ENCODE results near the gene WDR46. TPM values are rescaled to one million over a fixed set of nuclear protein-coding genes. Genes with fewer than 3 reads are reported as not detected.

WDR46 gene
- total RNA-seq, 3 donors from 2014 or later, result 188 to 198 (median 197) TPM

DNA sequence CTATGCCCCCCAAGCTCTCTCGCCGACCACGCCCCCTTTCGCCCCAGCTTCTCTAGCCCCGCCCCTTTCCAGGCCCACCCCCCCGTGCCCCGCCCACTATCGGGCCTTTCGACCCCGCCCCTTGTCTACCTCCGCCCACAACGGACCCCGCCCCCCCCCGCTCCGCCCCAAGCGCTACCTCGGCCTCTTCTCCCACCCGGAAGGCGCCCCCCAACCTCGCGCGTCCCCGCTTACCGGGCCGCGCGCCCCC is 28.3 kb upstream of the WDR46 start:
- Mint-ChIP-seq H3K4me3 (peak overlapping the region; percentile 75), H3K9me3 (no peaks in the 10 kb centered on the region), H3K4me1 (ENCODE audit: low read depth) (peaks cover 78% of the 10 kb centered on the region), H3K27me3 (ENCODE audit: low read depth) (no peaks in the 10 kb centered on the region), H3K36me3 (ENCODE audit: insufficient read depth) (peaks cover 25% of the 10 kb centered on the region)
- ATAC-seq (no peak), DNase-seq (no peak)

DNA sequence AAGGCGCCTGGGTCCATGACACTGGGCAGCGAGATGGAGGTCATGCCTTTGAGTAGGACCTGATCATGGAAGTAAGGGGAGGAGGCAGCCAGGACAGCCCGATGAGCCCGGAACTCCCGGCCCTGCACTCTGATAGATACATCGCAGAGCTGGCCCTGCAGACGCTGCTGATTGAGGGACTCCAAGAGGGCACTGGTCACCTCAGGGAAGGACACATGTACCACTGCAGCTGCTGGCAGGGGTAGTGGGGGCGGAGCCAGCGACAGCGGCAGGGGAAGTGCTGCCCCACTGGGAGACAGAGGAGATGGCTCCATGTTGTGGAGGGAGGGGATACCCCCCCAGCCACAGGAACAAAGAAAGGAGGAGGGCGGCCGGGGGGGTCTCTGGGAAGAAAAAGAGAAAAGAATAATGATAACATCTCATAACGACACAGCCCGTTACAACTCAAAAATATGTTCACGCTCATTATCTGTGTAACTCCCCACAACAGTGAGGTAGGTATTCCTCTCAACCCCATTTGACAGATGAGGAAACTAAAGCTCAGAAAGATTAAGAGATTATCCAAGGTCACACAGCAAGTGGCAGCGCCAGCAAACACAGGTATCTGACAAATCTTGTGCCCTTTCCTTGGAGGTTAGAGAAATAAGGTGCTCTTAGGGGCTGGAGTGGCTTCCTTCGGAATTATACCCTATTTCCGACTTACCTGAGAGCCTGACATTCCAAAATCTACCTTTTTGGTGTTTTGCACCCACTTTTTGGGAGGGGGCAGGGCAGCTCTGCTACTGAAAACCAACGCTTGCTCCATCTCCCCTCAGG is 27.8 kb upstream of the WDR46 start:
- ATAC-seq (no peak), DNase-seq (no peak)
- Mint-ChIP-seq H3K4me1 (ENCODE audit: low read depth) (peaks cover 77% of the 10 kb centered on the region), H3K9me3 (no peaks in the 10 kb centered on the region), H3K27me3 (ENCODE audit: low read depth) (no peaks in the 10 kb centered on the region), H3K36me3 (ENCODE audit: insufficient read depth) (peaks cover 22% of the 10 kb centered on the region), H3K4me3 (peak overlapping the region; percentile 75)

GRCh38 chr6:33315793-33316602 is 27.0 kb upstream of the WDR46 start:
- ATAC-seq, result no peak
- Mint-ChIP-seq H3K27me3 (ENCODE audit: low read depth) (no peaks in the 10 kb centered on the region), H3K36me3 (ENCODE audit: insufficient read depth) (peaks cover 20% of the 10 kb centered on the region), H3K9me3 (no peaks in the 10 kb centered on the region), H3K4me3 (peak overlapping the region; percentile 75), H3K4me1 (ENCODE audit: low read depth) (peaks cover 73% of the 10 kb centered on the region)
- no peak for DNase-seq

DNA sequence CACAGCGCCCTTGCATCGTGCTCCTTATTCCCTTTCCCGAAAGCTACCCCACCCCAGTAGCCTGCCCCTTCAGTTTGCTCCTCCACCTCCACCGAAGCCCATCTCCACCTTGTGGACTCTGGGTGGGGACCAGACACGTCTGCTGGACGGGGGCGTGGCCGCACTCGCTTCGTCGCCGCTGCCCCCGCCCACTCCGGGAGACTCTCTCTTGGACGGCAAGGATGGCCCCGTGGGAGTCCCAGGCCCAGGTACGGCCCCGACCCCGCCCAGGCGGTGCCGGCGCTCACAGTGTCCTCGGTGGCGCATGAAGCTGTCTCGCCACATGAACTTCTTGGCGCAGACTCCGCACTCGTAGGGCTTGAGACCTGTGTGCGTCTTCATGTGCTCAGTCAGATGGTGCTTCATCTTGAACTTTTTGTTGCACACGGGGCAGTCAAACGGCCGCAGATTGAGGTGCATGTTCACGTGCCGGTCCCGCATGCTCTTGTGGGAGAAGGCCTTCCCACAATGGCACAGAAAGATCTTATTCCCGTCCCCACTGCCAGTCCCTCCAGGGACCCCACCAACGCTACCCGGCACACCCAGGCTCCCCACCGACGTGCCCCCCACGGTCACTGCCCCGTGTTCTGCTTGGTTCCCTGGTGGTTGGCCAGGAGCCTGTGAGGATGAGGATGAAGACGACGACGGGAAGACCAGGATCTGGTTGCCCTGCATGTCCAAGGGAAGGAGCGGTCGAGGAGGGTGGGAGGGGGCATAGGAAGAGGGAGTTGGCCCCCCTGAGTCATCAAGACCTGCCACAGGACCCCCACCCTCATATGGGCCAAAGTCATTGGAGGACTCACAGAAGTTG is 26.1 kb upstream of the WDR46 start:
- DNase-seq (no peak), ATAC-seq (no peak)
- Mint-ChIP-seq H3K36me3 (ENCODE audit: insufficient read depth) (peaks cover 19% of the 10 kb centered on the region), H3K9me3 (no peaks in the 10 kb centered on the region), H3K4me1 (ENCODE audit: low read depth) (peaks cover 68% of the 10 kb centered on the region), H3K4me3 (peak overlapping the region; percentile 95), H3K27me3 (ENCODE audit: low read depth) (no peaks in the 10 kb centered on the region)

DNA sequence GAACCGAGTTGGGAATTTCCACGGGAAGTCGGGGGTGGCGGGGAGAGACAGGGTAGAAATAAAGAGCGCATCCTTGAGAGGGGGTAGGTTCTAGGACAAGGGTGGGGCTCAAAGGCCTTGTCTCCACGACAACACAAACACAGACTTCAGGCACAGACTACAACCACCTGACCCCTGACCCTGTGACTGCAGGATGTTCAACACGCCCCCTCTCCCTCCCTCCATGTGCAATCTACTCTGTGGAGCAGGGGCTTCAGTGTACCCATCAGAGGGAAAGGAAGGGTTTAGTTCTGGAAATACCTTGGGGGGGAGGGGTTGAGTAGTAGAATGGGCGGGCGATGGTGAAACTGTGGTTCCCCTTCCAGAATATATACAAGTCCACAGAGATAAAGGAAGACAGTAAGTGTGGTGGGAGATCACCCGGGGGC is 25.5 kb upstream of the WDR46 start:
- H3K4me3 Mint-ChIP-seq, result peak overlapping the region; percentile 95
- H3K36me3 Mint-ChIP-seq (ENCODE audit: insufficient read depth), result peaks cover 15% of the 10 kb centered on the region
- H3K4me1 Mint-ChIP-seq (ENCODE audit: low read depth), result peaks cover 62% of the 10 kb centered on the region
- H3K27me3 Mint-ChIP-seq (ENCODE audit: low read depth), result no peaks in the 10 kb centered on the region
- DNase-seq (peak; percentile 67), ATAC-seq (peak; percentile 18 to 23)
- H3K9me3 Mint-ChIP-seq, result no peaks in the 10 kb centered on the region

DNA sequence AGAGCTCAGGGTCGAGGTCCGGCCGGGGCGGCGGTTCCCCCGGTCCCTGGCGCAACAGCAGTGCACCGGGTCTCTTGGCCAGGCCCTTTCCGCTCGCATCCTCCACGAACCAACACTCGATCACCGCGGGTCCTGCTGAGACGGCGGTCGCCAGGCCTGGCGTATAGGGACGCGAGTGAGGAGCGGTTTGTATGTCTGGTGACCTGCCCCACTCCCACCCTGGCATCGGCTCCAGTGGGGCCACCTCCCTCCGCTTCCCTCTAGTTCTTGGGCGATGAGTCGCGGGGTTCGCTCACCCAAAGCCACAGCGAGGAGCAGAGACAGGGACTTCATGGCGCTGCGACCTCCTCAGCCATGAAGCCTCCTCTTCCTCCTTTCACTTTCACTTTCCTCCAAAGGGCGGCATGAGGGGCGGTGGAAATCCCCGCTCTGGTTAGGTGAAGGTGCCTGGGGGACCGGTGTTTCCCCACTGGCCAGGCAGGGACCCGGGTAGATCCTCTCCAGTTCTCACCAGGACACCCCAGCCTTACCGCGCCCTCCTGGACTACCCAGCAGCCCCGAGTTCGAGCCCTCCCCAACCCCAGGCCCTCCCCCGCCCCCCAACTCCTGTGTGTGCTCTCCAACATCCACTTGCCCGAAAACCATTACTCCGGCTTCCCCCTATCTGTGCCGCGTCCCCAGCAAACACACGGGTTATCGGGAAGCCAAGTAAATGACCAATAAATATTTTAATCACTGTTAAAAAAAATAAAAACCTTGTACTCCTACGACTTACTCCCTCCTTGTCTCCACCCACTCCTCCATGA is 24.9 kb upstream of the WDR46 start, which contains the start of gene TAPBP:
TAPBP (minus strand) TSS at position 370 of the 806 bp plus-strand sequence; CDS start at position 333, 37 bp downstream.
- DNase-seq (peak; percentile 81), ATAC-seq (peak; percentile 55 to 60)
- Mint-ChIP-seq H3K9me3 (no peaks in the 10 kb centered on the region), H3K4me1 (ENCODE audit: low read depth) (peaks cover 58% of the 10 kb centered on the region), H3K27me3 (ENCODE audit: low read depth) (no peaks in the 10 kb centered on the region), H3K4me3 (peak within 1 kb of the TSS; percentile 95), H3K36me3 (ENCODE audit: insufficient read depth) (peaks cover 12% of the 10 kb centered on the region)

GRCh38 chr6:33313105-33313708 is 24.2 kb upstream of the WDR46 start:
- Mint-ChIP-seq H3K9me3 (no peaks in the 10 kb centered on the region), H3K4me1 (ENCODE audit: low read depth) (peaks cover 58% of the 10 kb centered on the region), H3K4me3 (peak overlapping the region; percentile 95), H3K27me3 (ENCODE audit: low read depth) (no peaks in the 10 kb centered on the region), H3K36me3 (ENCODE audit: insufficient read depth) (peaks cover 13% of the 10 kb centered on the region)
- DNase-seq, result peak; percentile 48
- ATAC-seq, result peak; percentile 10 to 20

DNA sequence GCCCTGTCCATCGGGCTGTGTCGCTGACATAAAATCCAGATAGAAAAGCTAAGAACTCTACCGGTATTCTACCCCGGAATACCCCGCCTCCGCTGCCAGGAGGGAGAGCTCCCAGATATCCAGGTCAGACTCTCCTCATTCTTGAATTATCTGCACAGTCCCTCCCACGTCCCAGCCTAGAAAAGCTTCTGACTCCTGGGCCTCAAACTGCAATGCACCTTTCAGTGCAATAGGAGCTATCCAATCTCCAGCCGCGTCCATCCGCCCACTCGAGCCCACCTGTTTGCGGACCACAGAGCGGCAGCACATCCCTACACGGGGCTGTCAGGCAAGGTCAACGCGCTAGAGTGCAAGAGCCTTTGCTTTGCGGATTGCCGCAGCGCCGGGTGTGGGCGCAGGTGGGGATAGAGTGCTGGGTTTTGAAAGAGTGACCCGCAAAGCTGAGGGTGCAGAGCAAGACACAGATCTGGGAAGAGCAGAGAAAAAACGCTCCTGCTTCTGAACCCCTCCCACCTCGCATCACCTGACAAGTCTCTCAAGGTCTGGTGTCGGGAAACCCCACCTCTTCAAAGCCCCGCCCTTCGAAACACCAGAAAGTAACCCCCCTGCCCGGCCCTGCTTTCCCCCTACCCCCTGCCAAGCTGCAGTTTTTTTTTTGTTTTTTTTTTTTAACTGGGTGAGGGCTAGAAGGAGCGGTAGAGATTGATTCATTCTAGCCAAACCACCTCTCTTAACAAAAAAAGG is 23.5 kb upstream of the WDR46 start:
- peak overlapping the region; percentile 95 for H3K4me3 Mint-ChIP-seq
- H3K36me3 Mint-ChIP-seq (ENCODE audit: insufficient read depth), result peaks cover 13% of the 10 kb centered on the region
- no peaks in the 10 kb centered on the region for H3K27me3 Mint-ChIP-seq (ENCODE audit: low read depth)
- no peaks in the 10 kb centered on the region for H3K9me3 Mint-ChIP-seq
- peak; percentile 81 for DNase-seq
- peaks cover 58% of the 10 kb centered on the region for H3K4me1 Mint-ChIP-seq (ENCODE audit: low read depth)
- ATAC-seq, result peak; percentile 30 to 32

DNA sequence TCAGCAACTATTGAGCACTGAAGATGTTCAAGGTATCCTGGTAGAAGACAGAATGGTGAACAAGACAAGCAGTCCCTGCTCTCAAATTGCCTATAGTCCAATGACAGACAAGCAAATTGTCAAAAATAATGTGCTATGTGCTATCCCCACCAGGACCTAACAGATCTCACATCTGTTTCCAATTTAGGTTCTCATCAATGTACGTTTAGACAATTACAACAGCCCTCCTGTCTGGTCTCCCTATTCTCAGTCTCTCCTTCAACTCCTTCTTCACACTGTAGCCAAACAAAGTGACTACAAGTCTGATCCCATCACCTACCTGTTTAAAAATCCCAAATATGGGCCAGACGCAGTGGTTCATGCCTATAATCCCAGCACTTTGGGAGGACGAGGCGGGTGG is 17.3 kb upstream of the WDR46 start:
- ATAC-seq, result no peak
- H3K27me3 Mint-ChIP-seq (ENCODE audit: low read depth), result no peaks in the 10 kb centered on the region
- H3K9me3 Mint-ChIP-seq, result no peaks in the 10 kb centered on the region
- no peak overlapping the region for H3K4me3 Mint-ChIP-seq
- H3K36me3 Mint-ChIP-seq (ENCODE audit: insufficient read depth), result peaks cover 33% of the 10 kb centered on the region
- H3K4me1 Mint-ChIP-seq (ENCODE audit: low read depth), result peaks cover 38% of the 10 kb centered on the region
- DNase-seq, result no peak

DNA sequence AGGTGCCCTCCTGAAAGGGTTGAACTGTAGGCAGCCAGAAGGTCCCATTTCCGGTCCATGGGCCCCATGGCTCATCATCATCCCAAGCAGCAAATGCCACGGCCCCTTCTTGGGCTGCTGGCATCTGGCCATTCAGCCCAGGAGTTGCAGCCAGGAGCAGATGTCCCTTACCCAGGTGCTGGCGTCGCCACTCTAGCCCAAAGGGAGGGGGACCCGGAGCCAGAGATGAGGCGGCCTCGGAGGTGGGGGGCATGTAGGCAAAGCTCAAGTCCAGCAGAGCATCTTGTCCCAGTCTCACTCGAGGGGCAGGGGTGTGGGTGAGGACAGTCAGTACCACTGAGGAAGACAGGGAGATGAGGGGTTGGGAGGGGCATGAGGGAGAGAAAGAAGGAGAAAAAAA is 16.0 kb upstream of the WDR46 start:
- no peaks in the 10 kb centered on the region for H3K27me3 Mint-ChIP-seq (ENCODE audit: low read depth)
- DNase-seq (no peak), ATAC-seq (no peak)
- H3K4me3 Mint-ChIP-seq, result no peak overlapping the region
- H3K4me1 Mint-ChIP-seq (ENCODE audit: low read depth), result peaks cover 41% of the 10 kb centered on the region
- no peaks in the 10 kb centered on the region for H3K9me3 Mint-ChIP-seq
- H3K36me3 Mint-ChIP-seq (ENCODE audit: insufficient read depth), result peaks cover 30% of the 10 kb centered on the region

DNA sequence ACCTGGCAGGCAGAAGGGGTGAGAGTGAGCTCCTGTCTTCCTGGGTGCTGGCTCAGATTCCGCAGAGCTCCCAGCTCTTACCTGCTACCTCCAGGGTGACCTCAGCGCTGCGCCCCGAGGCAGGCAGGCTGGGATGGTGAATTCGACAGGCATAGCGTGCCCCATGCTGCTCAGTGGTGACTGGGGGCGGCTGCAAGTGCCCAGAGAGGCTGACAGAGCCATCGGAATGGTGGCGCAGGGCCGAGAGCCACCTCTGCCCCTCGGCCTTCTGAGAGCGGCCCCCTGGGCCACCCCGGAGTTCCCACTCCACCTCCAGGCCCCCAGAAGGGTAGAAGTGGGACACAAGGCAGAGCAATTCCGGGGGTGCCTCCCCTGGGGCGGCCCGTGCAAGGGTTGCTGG is 15.2 kb upstream of the WDR46 start:
- Mint-ChIP-seq H3K36me3 (ENCODE audit: insufficient read depth) (peaks cover 34% of the 10 kb centered on the region), H3K9me3 (no peaks in the 10 kb centered on the region), H3K27me3 (ENCODE audit: low read depth) (no peaks in the 10 kb centered on the region), H3K4me1 (ENCODE audit: low read depth) (peaks cover 49% of the 10 kb centered on the region), H3K4me3 (no peak overlapping the region)
- no peak for DNase-seq
- ATAC-seq, result no peak

- ATAC-seq, result no peak
- peaks cover 48% of the 10 kb centered on the region for H3K4me1 Mint-ChIP-seq (ENCODE audit: low read depth)
- no peak for DNase-seq
- no peak overlapping the region for H3K4me3 Mint-ChIP-seq
- peaks cover 29% of the 10 kb centered on the region for H3K36me3 Mint-ChIP-seq (ENCODE audit: insufficient read depth)
- no peaks in the 10 kb centered on the region for H3K9me3 Mint-ChIP-seq
- H3K27me3 Mint-ChIP-seq (ENCODE audit: low read depth), result no peaks in the 10 kb centered on the region
Observed at GRCh38 chr6:33301877-33302276, 12.8 kb upstream of the WDR46 start.

Measured in activated T-cell treated with anti-CD3 and anti-CD28 coated beads, Interleukin-2, amount 50 U/mL, for 4 hours (primary cell).